Mesenchymal stem cell (in vitro differentiated cells and primary cell): Measurements from ENCODE around the gene NIPAL3.

Experiments used
- DNase-seq: peaks from one replicate; pipeline ENCODE4 v3.0.0-alpha.2; 2013
- H2AFZ ChIP-seq: one replicate; pipeline ENCODE4 v1.6.1; 2013; ENCODE audit warnings: low read depth, mild to moderate bottlenecking, control low read depth, inconsistent platforms, low read length, moderate library complexity
- H2AK5ac ChIP-seq: 2 replicates; pipeline ENCODE4 v1.6.1; 2013; ENCODE audit warnings: low read length, moderate library complexity, mild to moderate bottlenecking, inconsistent platforms; ENCODE audit not compliant: severe bottlenecking
- H2BK120ac ChIP-seq: one replicate; pipeline ENCODE4 v1.6.1; 2013; ENCODE audit warnings: low read depth, mild to moderate bottlenecking, inconsistent platforms, low read length, moderate library complexity
- H2BK12ac ChIP-seq, 2 experiments: one replicate each; pipeline ENCODE4 v1.6.1; 2013; ENCODE audit warnings: inconsistent platforms in 2 of 2, low read length in 2 of 2, mild to moderate bottlenecking in 2 of 2, moderate library complexity in 2 of 2, control low read depth in 1 of 2
- H2BK15ac ChIP-seq: one replicate; pipeline ENCODE4 v1.6.1; 2013; ENCODE audit warnings: mild to moderate bottlenecking, low read depth, inconsistent platforms; ENCODE audit not compliant: poor library complexity, severe bottlenecking
- H2BK5ac ChIP-seq: 2 replicates; pipeline ENCODE4 v1.6.1; 2013; ENCODE audit warnings: low read depth, mild to moderate bottlenecking, low read length, control low read depth, inconsistent platforms; ENCODE audit not compliant: poor library complexity, severe bottlenecking
- H3K14ac ChIP-seq, 2 experiments: one replicate each; pipeline ENCODE4 v1.6.1; 2013; ENCODE audit warnings: inconsistent platforms in 2 of 2, low read length in 2 of 2, control low read depth in 1 of 2, mild to moderate bottlenecking in 1 of 2, moderate library complexity in 1 of 2
- H3K18ac ChIP-seq, 2 experiments: one replicate each; pipeline ENCODE4 v1.6.1; 2013; ENCODE audit warnings: inconsistent platforms in 2 of 2, low read length in 2 of 2, control low read depth in 1 of 2, low read depth in 1 of 2, mild to moderate bottlenecking in 1 of 2
- H3K23ac ChIP-seq, 2 experiments: one replicate each; pipeline ENCODE4 v1.6.1; 2013; ENCODE audit warnings: inconsistent platforms in 2 of 2, low read length in 2 of 2, mild to moderate bottlenecking in 2 of 2, moderate library complexity in 2 of 2, control low read depth in 1 of 2
- H3K27ac ChIP-seq: 2 replicates; pipeline ENCODE4 v1.5.1; 2013; ENCODE audit warnings: mild to moderate bottlenecking, moderate library complexity, low read length, control low read depth, inconsistent platforms; ENCODE audit not compliant: poor library complexity, severe bottlenecking
- H3K27me3 ChIP-seq, 2 experiments: 2 replicates each; pipeline versions ENCODE4 v1.6.1 to v1.7.0; 2013; ENCODE audit warnings: low read length in 2 of 2, mild to moderate bottlenecking in 2 of 2, moderate library complexity in 2 of 2, control low read depth in 1 of 2, inconsistent platforms in 1 of 2; ENCODE audit not compliant: control insufficient read depth in 1 of 2, insufficient read depth in 1 of 2
- H3K36me3 ChIP-seq, 2 experiments: 2 replicates each; pipeline versions ENCODE4 v1.6.1 to v1.7.0; 2013; ENCODE audit warnings: low read length in 2 of 2, control low read depth in 1 of 2, inconsistent platforms in 1 of 2, low read depth in 1 of 2, mild to moderate bottlenecking in 1 of 2; ENCODE audit not compliant: insufficient read depth in 2 of 2, control insufficient read depth in 1 of 2
- H3K4ac ChIP-seq, 2 experiments: one replicate each; pipeline ENCODE4 v1.6.1; 2013; ENCODE audit warnings: inconsistent platforms in 2 of 2, low read length in 2 of 2, mild to moderate bottlenecking in 2 of 2, moderate library complexity in 2 of 2, control low read depth in 1 of 2, low read depth in 1 of 2
- H3K4me1 ChIP-seq: 2 replicates; pipeline ENCODE4 v1.6.1; 2013; ENCODE audit warnings: low read depth, low read length, control low read depth; ENCODE audit not compliant: control insufficient read depth, insufficient read depth
- H3K4me2 ChIP-seq: 2 replicates; pipeline ENCODE4 v1.6.1; 2013; ENCODE audit warnings: low read length, mild to moderate bottlenecking, inconsistent platforms; ENCODE audit not compliant: poor library complexity, severe bottlenecking
- H3K4me3 ChIP-seq, 2 experiments: 2 replicates each; pipeline versions ENCODE4 v1.5.1 to v1.7.0; 2013; ENCODE audit warnings: low read length in 2 of 2, mild to moderate bottlenecking in 2 of 2, control low read depth in 1 of 2, low read depth in 1 of 2; ENCODE audit not compliant: insufficient read depth in 1 of 2
- H3K79me1 ChIP-seq: replicated peaks from 2 replicates; pipeline ENCODE4 v1.6.1; 2013; ENCODE audit warnings: mild to moderate bottlenecking, control low read depth, low read length, inconsistent platforms; ENCODE audit not compliant: poor library complexity, severe bottlenecking
- H3K9ac ChIP-seq: 2 replicates; pipeline ENCODE4 v1.7.0; 2013; ENCODE audit warnings: mild to moderate bottlenecking, low read length, moderate library complexity
- H3K9me3 ChIP-seq: 2 replicates; pipeline ENCODE4 v1.7.0; 2013; ENCODE audit warnings: mild to moderate bottlenecking, low read length; ENCODE audit not compliant: control insufficient read depth
- H4K8ac ChIP-seq: one replicate; pipeline ENCODE4 v1.6.1; 2013; ENCODE audit warnings: inconsistent platforms, mild to moderate bottlenecking, low read length, moderate library complexity
- H4K91ac ChIP-seq: one replicate; pipeline ENCODE4 v1.6.1; 2013; ENCODE audit warnings: mild to moderate bottlenecking, low read length, inconsistent platforms
- WGBS: methylation state at CpG from one replicate; pipeline ENCODE4 v1.1.7; 2013; ENCODE audit warnings: mixed read lengths; 5-methylcytosine and 5-hydroxymethylcytosine counted together

The NIPAL3 gene

DNA sequence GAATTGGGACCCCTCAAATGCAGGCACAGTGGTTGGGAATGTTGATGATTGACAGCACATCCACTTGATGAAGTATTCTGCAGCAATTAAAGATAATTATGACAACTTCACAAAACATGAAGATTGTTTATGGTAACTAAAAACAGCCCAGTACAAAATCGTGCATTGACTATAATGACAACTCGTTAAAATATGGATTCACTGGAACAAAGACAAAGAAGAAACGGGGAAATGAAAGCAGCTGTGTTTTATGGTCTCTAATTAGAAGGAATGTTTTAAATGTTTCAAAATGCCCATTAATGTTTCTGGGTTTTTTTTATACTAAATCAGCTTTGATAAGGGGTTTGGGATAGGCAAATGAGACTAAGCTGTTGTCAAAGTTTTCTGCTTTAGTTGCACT lies 36.1 kb downstream of the NIPAL3 start:
- H2BK12ac ChIP-seq: no peak overlapping the region
- H2AK5ac ChIP-seq: no peak overlapping the region
- H3K14ac ChIP-seq: no peak overlapping the region
- peaks cover 31 to 44% of the 10 kb centered on the region in 2 experiments for H3K36me3 ChIP-seq
- WGBS: 93% methylated on average over 3 of the region's 3 CpGs
- no peak overlapping the region for H3K4ac ChIP-seq
- H3K9ac ChIP-seq: no peak overlapping the region
- peaks cover 0 to 31% of the 10 kb centered on the region in 2 experiments for H3K27me3 ChIP-seq
- H2BK5ac ChIP-seq: no peak overlapping the region
- no peak overlapping the region for H2BK15ac ChIP-seq
- no peak overlapping the region for H3K4me2 ChIP-seq
- H4K8ac ChIP-seq: no peak overlapping the region
- no peak overlapping the region for H3K27ac ChIP-seq
- H3K23ac ChIP-seq: no peak overlapping the region
- no peak overlapping the region for H2AFZ ChIP-seq
- no peak overlapping the region for H3K4me3 ChIP-seq
- no peak overlapping the region for H2BK120ac ChIP-seq
- H4K91ac ChIP-seq: no peak overlapping the region
- DNase-seq: no peak
- no peaks in the 10 kb centered on the region for H3K9me3 ChIP-seq
- no peak overlapping the region for H3K18ac ChIP-seq
- H3K79me1 ChIP-seq: no peaks in the 10 kb centered on the region
- no peaks in the 10 kb centered on the region for H3K4me1 ChIP-seq

DNA sequence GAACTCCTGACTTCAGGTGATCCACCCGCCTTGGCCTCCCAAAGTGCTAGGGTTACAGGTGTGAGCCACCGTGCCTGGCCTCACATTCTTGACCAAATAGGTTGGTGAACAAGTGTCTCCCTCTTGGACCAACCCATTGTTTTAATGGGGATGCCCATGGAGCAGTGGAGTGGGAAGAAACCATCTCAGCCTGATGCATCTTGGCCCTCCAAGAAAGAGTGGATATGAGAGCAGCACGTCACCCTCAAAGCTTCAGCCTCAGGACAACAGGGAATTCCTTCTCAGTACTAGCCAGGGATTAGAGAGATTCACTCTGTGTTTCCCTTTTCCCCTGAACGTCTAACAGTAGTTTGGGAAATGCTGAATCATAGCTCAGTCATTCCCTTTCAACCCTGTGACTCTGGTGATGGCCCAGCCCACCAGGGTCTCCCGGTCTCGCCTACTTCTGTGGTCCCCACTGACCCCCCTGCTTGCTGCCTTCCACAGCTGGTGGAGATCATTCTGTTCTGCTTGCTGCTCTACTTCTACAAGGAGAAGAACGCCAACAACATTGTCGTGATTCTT lies 37.4 kb downstream of the NIPAL3 start:
- Histone ChIP-seq H3K14ac (peak overlapping the region in 1 of 2 experiments; percentile 51), H3K36me3 (peaks cover 35 to 46% of the 10 kb centered on the region in 2 experiments), H3K9ac (no peak overlapping the region), H3K27me3 (peaks cover 0 to 35% of the 10 kb centered on the region in 2 experiments), H3K23ac (no peak overlapping the region), H2AFZ (no peak overlapping the region), H3K18ac (no peak overlapping the region), H3K4me1 (peaks cover 2% of the 10 kb centered on the region), H3K4me3 (no peak overlapping the region), H4K91ac (no peak overlapping the region), H2BK120ac (no peak overlapping the region), H3K79me1 (no peaks in the 10 kb centered on the region), H2AK5ac (no peak overlapping the region), H3K9me3 (no peaks in the 10 kb centered on the region), H3K4ac (no peak overlapping the region), H3K27ac (no peak overlapping the region), H2BK15ac (no peak overlapping the region), H4K8ac (no peak overlapping the region), H2BK5ac (no peak overlapping the region), H3K4me2 (no peak overlapping the region), H2BK12ac (no peak overlapping the region)
- 86% methylated on average over 8 of the region's 8 CpGs for WGBS
- no peak for DNase-seq

DNA sequence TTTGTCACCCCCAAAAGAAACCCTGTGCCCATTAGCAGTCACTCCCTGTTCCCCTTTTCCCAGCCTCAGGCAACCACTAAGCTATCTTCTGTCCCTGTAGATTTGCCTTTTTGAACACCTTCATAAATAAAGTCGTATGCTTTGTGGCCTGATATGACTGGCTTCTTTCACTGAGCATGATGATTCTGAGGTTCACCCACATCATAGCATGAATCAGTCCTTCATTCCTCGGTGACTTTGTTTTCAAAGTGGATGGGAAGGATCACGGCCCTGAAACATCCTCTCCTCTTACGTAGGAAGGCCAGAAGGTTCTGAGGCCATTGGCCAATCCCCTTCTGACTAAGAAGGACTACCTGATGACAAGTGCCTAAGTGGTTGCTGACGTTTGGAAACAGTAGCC lies 39.1 kb downstream of the NIPAL3 start:
- WGBS: 88% methylated on average over 5 of the region's 5 CpGs

DNA sequence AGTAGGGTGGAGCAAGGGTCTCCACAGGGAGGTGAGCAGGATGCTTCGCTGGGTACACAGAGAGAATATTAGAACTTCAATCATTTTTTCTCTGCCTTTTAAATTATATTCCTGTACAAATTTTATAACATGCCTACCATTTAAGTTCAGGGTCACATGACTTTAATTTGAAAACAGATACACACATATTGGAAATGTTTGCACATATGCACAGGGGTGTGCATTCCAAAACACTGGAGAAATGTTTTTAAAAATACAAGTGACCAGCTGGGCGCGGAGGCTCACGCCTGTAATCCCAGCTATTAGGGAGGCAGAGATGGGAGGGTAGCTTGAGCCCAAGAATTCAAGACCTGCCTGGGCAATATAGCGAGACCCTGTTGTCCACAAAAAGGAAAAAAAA lies 39.7 kb downstream of the NIPAL3 start:
- peaks cover 9% of the 10 kb centered on the region for H3K4me1 ChIP-seq
- H2BK120ac ChIP-seq: no peak overlapping the region
- no peak overlapping the region for H4K91ac ChIP-seq
- no peaks in the 10 kb centered on the region for H3K79me1 ChIP-seq
- no peak overlapping the region for H3K23ac ChIP-seq
- H3K9me3 ChIP-seq: no peaks in the 10 kb centered on the region
- no peak overlapping the region for H2BK15ac ChIP-seq
- H3K18ac ChIP-seq: no peak overlapping the region
- no peak overlapping the region for H3K14ac ChIP-seq
- no peak overlapping the region for H3K4me2 ChIP-seq
- no peak overlapping the region for H3K9ac ChIP-seq
- 98% methylated on average over 5 of the region's 5 CpGs for WGBS
- H3K4me3 ChIP-seq: no peak overlapping the region
- no peak overlapping the region for H2AK5ac ChIP-seq
- H3K27me3 ChIP-seq: peaks cover 0 to 35% of the 10 kb centered on the region in 2 experiments
- no peak overlapping the region for H3K27ac ChIP-seq
- H2BK12ac ChIP-seq: no peak overlapping the region
- no peak overlapping the region for H2AFZ ChIP-seq
- H2BK5ac ChIP-seq: no peak overlapping the region
- H3K4ac ChIP-seq: no peak overlapping the region
- no peak for DNase-seq
- H4K8ac ChIP-seq: no peak overlapping the region
- peaks cover 31 to 44% of the 10 kb centered on the region in 2 experiments for H3K36me3 ChIP-seq

More for the DNA sequence above, 39.1 kb downstream of the NIPAL3 start:
- Histone ChIP-seq H2AK5ac (no peak overlapping the region), H3K27ac (no peak overlapping the region), H2BK12ac (no peak overlapping the region), H3K9me3 (no peaks in the 10 kb centered on the region), H2BK5ac (no peak overlapping the region), H3K27me3 (peaks cover 0 to 35% of the 10 kb centered on the region in 2 experiments), H2BK15ac (no peak overlapping the region), H2BK120ac (no peak overlapping the region), H3K23ac (no peak overlapping the region), H3K36me3 (peaks cover 31 to 48% of the 10 kb centered on the region in 2 experiments), H3K4me1 (peaks cover 7% of the 10 kb centered on the region), H3K14ac (no peak overlapping the region), H2AFZ (no peak overlapping the region), H3K18ac (no peak overlapping the region), H3K79me1 (no peaks in the 10 kb centered on the region), H4K91ac (no peak overlapping the region), H4K8ac (no peak overlapping the region), H3K4ac (no peak overlapping the region), H3K4me2 (no peak overlapping the region), H3K4me3 (no peak overlapping the region), H3K9ac (no peak overlapping the region)
- no peak for DNase-seq
